Neural cell (in vitro differentiated cells): ENCODE results near the gene EHD1. TPM values are rescaled to one million over a fixed set of nuclear protein-coding genes. Genes with fewer than 3 reads are reported as not detected.
"Not testable (repeated sequence)": the region's sequence is repeated elsewhere in the genome, so short reads cannot be mapped to it uniquely, and the experiment has no call there.

Experiments used
- H2AFZ ChIP-seq: fragments of 200-600, 300-800 bp; sonication (generic), shearing (Covaris generic); 2 replicates; pipeline ENCODE4 v1.6.0; 2014; ENCODE audit warnings: low read depth, mild to moderate bottlenecking, antibody characterized with exemption, low read length, moderate library complexity
- H3F3A ChIP-seq: fragments of 200-600 bp; shearing (Covaris generic); 2 replicates; pipeline ENCODE4 v1.6.1; 2016; ENCODE audit warnings: mild to moderate bottlenecking, moderate library complexity, mixed read lengths, antibody characterized with exemption, low read length; ENCODE audit not compliant: insufficient read depth, poor library complexity, severe bottlenecking
- H3K27ac ChIP-seq: fragments of 200-600, 300-800 bp; sonication (generic), shearing (Covaris generic); 2 replicates; pipeline ENCODE4 v1.5.1; 2014; ENCODE audit warnings: mild to moderate bottlenecking, low read length, moderate library complexity
- H3K27me3 ChIP-seq: fragments of 300-800, 200-600 bp; sonication (generic), shearing (Covaris generic); 2 replicates; pipeline ENCODE4 v1.6.0; 2014; ENCODE audit warnings: mild to moderate bottlenecking, low read depth, low read length, moderate library complexity; ENCODE audit not compliant: insufficient read depth
- H3K36me3 ChIP-seq: fragments of 300-800, 200-600 bp; sonication (generic), shearing (Covaris generic); 2 replicates; pipeline ENCODE4 v1.5.1; 2014; ENCODE audit warnings: mild to moderate bottlenecking, antibody characterized with exemption, low read length, moderate library complexity; ENCODE audit not compliant: insufficient read depth
- H3K4me2 ChIP-seq: fragments of 300-800, 200-600 bp; sonication (generic), shearing (Covaris generic); 2 replicates; pipeline ENCODE4 v1.6.0; 2014; ENCODE audit warnings: mild to moderate bottlenecking, low read length
- H3K4me3 ChIP-seq: fragments of 300-800, 200-600 bp; sonication (generic), shearing (Covaris generic); 2 replicates; pipeline ENCODE4 v1.5.1; 2014; ENCODE audit warnings: mild to moderate bottlenecking, low read length, moderate library complexity
- H3K79me2 ChIP-seq: fragments of 200-600 bp; shearing (Covaris generic); replicated peaks from 2 replicates; pipeline ENCODE4 v1.6.0; 2014; ENCODE audit warnings: mild to moderate bottlenecking, low read length, moderate library complexity; ENCODE audit not compliant: insufficient read depth
- H3K9ac ChIP-seq: fragments of 300-800, 200-600 bp; sonication (generic), shearing (Covaris generic); 2 replicates; pipeline ENCODE4 v1.6.1; 2016; ENCODE audit warnings: mild to moderate bottlenecking, low read length, mixed read lengths
- H3K9me2 ChIP-seq: fragments of 200-600 bp; shearing (Covaris generic); 2 replicates; pipeline ENCODE4 v1.6.1; 2016; ENCODE audit warnings: mild to moderate bottlenecking, low read length, mixed read lengths; ENCODE audit not compliant: insufficient read depth
- H3K9me3 ChIP-seq: fragments of 200-600, 300-800 bp; sonication (generic), shearing (Covaris generic); 2 replicates; pipeline ENCODE4 v1.6.1; 2016; ENCODE audit warnings: mild to moderate bottlenecking, mixed run types, low read length, moderate library complexity, mixed read lengths
- H4K20me1 ChIP-seq: fragments of 200-600 bp; shearing (Covaris generic); 2 replicates; pipeline ENCODE4 v1.6.1; 2016; ENCODE audit warnings: mild to moderate bottlenecking, mixed run types; ENCODE audit not compliant: insufficient read depth
- CTCF ChIP-seq: fragments of 450-650 bp; IDR thresholded peaks from 2 replicates; pipeline ENCODE4 v1.5.1; 2014; ENCODE audit warnings: antibody characterized with exemption, mild to moderate bottlenecking, moderate library complexity; ENCODE audit not compliant: poor library complexity, severe bottlenecking
- EP300 ChIP-seq: fragments of 450-650 bp; conservative IDR thresholded peaks from 2 replicates; pipeline ENCODE4 v1.6.1; 2014; ENCODE audit warnings: antibody characterized with exemption, mild to moderate bottlenecking, moderate library complexity; ENCODE audit not compliant: poor library complexity, severe bottlenecking
- EZH2 ChIP-seq: fragments of 200-600, 300-800 bp; shearing (Covaris generic), sonication (generic); IDR thresholded peaks from 2 replicates; pipeline ENCODE4 v1.6.1; 2014; ENCODE audit warnings: antibody characterized with exemption, low read length, borderline replicate concordance, mild to moderate bottlenecking; ENCODE audit not compliant: insufficient read depth, poor library complexity, severe bottlenecking
- MXI1 ChIP-seq: fragments of 450-650 bp; conservative IDR thresholded peaks from 2 replicates; pipeline ENCODE4 v1.6.1; 2014; ENCODE audit warnings: antibody characterized with exemption, mild to moderate bottlenecking; ENCODE audit not compliant: poor library complexity, severe bottlenecking
- POLR2AphosphoS5 ChIP-seq: IDR thresholded peaks from 2 replicates; pipeline ENCODE4 v1.6.1; 2012
- RAD21 ChIP-seq: fragments of 450-650 bp; conservative IDR thresholded peaks from 2 replicates; pipeline ENCODE4 v1.6.1; 2014; ENCODE audit warnings: antibody characterized with exemption, mild to moderate bottlenecking, moderate library complexity
- REST ChIP-seq: IDR thresholded peaks from 2 replicates; pipeline ENCODE4 v1.6.1; 2012; ENCODE audit warnings: borderline replicate concordance
- SMC3 ChIP-seq: fragments of 450-650 bp; conservative IDR thresholded peaks from 2 replicates; pipeline ENCODE4 v1.6.1; 2014; ENCODE audit warnings: antibody characterized with exemption, mild to moderate bottlenecking, moderate library complexity; ENCODE audit not compliant: poor library complexity
- TAF1 ChIP-seq: IDR thresholded peaks from 2 replicates; pipeline ENCODE4 v1.6.1; 2012; ENCODE audit warnings: low read depth
- polyA plus RNA-seq: library from polyadenylated mRNA; depleted of rRNA; stranded (reverse); fragments of >200 nt; gene quantifications from 2 replicates; pipeline ENCODE4 v1.2.3, GENCODE V29; 2014

Gene EHD1
- polyA plus RNA-seq, 1 donor from 2014 or later = 26.4 TPM

- no peak for TF ChIP-seq EP300
- no peak for TF ChIP-seq REST
- no peak for TF ChIP-seq MXI1
- no peak for TF ChIP-seq TAF1
- no peak for TF ChIP-seq SMC3
- TF ChIP-seq EZH2 = no peak
- TF ChIP-seq RAD21 = no peak
- no peak for TF ChIP-seq POLR2AphosphoS5
- no peak for TF ChIP-seq CTCF
- H2AFZ ChIP-seq = no peak overlapping the region
- H3K9ac ChIP-seq = no peak overlapping the region
- H4K20me1 ChIP-seq = no peaks in the 10 kb centered on the region
- H3K36me3 ChIP-seq = no peaks in the 10 kb centered on the region
- no peak overlapping the region for H3K27ac ChIP-seq
- peaks cover 24% of the 10 kb centered on the region for H3K27me3 ChIP-seq
- H3K79me2 ChIP-seq = no peaks in the 10 kb centered on the region
- no peaks in the 10 kb centered on the region for H3F3A ChIP-seq
- H3K9me3 ChIP-seq = no peaks in the 10 kb centered on the region
- H3K4me2 ChIP-seq = no peak overlapping the region
- no peak overlapping the region for H3K4me3 ChIP-seq
- H3K9me2 ChIP-seq = no peaks in the 10 kb centered on the region
These were observed 30.1 kb downstream of the EHD1 start for GRCh38 chr11:64848214-64848825.

GRCh38 chr11:64846998-64847666, 31.3 kb downstream of the EHD1 start:
- Histone ChIP-seq H3K9ac (no peak overlapping the region), H3K4me3 (no peak overlapping the region), H3K4me2 (no peak overlapping the region), H2AFZ (no peak overlapping the region), H3F3A (no peaks in the 10 kb centered on the region), H4K20me1 (no peaks in the 10 kb centered on the region), H3K27ac (no peak overlapping the region), H3K36me3 (no peaks in the 10 kb centered on the region), H3K27me3 (peaks cover 25% of the 10 kb centered on the region), H3K79me2 (no peaks in the 10 kb centered on the region), H3K9me2 (no peaks in the 10 kb centered on the region), H3K9me3 (no peaks in the 10 kb centered on the region)
- TF ChIP-seq EZH2 (no peak), POLR2AphosphoS5 (no peak), TAF1 (no peak), RAD21 (peak; percentile 93), MXI1 (no peak), SMC3 (peak; percentile 80), REST (no peak), EP300 (no peak), CTCF (peak; percentile 95)

GRCh38 chr11:64845776-64846129, 32.7 kb downstream of the EHD1 start:
- not testable (repeated sequence) for H3K9me3 ChIP-seq, H3K4me2 ChIP-seq, H3K4me3 ChIP-seq, H3K27ac ChIP-seq, H3K9ac ChIP-seq, H3K79me2 ChIP-seq, H3F3A ChIP-seq, H2AFZ ChIP-seq, H3K36me3 ChIP-seq, H4K20me1 ChIP-seq, H3K9me2 ChIP-seq
- H3K27me3 ChIP-seq = peaks cover 25% of the 10 kb centered on the region
